SK-N-MC (cell line): ENCODE measurements around the gene CLMP.

Source experiments
- DNase-seq: peaks from one replicate; pipeline ENCODE4 v3.0.0-alpha.2; 2011; ENCODE audit warnings: low read depth, low spot score
- H3K27ac ChIP-seq: fragments of 200-600 bp; sonication (generic); 2 replicates; pipeline ENCODE4 v1.5.1; 2016; ENCODE audit warnings: mixed run types
- H3K36me3 ChIP-seq: fragments of 200-600 bp; sonication (generic); 2 replicates; pipeline ENCODE4 v1.6.1; 2017; ENCODE audit warnings: antibody characterized with exemption, low read length, mixed read lengths; ENCODE audit not compliant: insufficient read depth
- H3K4me3 ChIP-seq: fragments of 200-600 bp; sonication (generic); 2 replicates; pipeline ENCODE4 v1.5.1; 2016
- H3K9ac ChIP-seq: fragments of 200-600 bp; sonication (generic); 2 replicates; pipeline ENCODE4 v1.8.0; 2017; ENCODE audit warnings: mixed run types, mixed read lengths; ENCODE audit not compliant: insufficient read length
- H3K9me3 ChIP-seq: fragments of 200-600 bp; sonication (generic); 2 replicates; pipeline ENCODE4 v1.6.1; 2017; ENCODE audit warnings: low read depth, mild to moderate bottlenecking, antibody characterized with exemption, low read length, moderate library complexity, mixed read lengths
- EZH2 ChIP-seq: fragments of 200-600 bp; sonication (generic); IDR thresholded peaks from one replicate; pipeline ENCODE4 v1.6.1; 2017; ENCODE audit warnings: antibody characterized with exemption
- FOXP2 ChIP-seq: optimal IDR thresholded peaks from 2 replicates; pipeline ENCODE3; 2011; ENCODE audit warnings: mild to moderate bottlenecking, moderate library complexity; ENCODE audit not compliant: insufficient read depth; ENCODE audit errors: extremely low read length, control extremely low read depth
- POLR2AphosphoS5 ChIP-seq: IDR thresholded peaks from 2 replicates; pipeline ENCODE4 v1.6.1; 2012; ENCODE audit warnings: mild to moderate bottlenecking, low read depth, low read length, borderline replicate concordance

The CLMP gene

DNA sequence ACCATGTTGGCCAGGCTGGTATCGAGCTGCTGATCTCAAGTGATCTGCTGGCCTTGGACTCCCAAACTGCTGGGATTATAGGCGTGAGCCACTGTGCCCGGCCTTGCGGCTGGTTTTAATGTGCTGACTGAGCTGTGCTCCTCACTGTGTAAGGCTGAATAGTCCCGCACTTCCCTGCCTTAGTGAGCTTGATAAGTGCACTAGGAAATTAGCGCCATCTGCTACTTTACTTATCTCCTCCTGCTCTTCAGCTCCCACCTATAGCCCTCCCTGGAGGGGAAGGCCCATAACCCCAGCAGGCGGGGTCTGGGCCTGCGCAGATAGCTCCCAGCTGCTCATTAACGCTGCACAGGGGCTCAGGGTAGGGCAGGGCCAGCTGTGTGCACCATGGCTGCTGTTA lies 49.4 kb downstream of the CLMP start:
- Histone ChIP-seq H3K27ac (no peak overlapping the region), H3K9me3 (no peaks in the 10 kb centered on the region), H3K4me3 (no peak overlapping the region), H3K36me3 (peaks cover 27% of the 10 kb centered on the region), H3K9ac (no peak overlapping the region)
- DNase-seq, result no peak
- TF ChIP-seq EZH2 (no peak), FOXP2 (no peak), POLR2AphosphoS5 (no peak)

GRCh38 chr11:123145220-123145619 lies 49.8 kb downstream of the CLMP start:
- H3K36me3 ChIP-seq, result peaks cover 31% of the 10 kb centered on the region
- H3K9me3 ChIP-seq, result no peaks in the 10 kb centered on the region
- no peak overlapping the region for H3K27ac ChIP-seq
- no peak overlapping the region for H3K4me3 ChIP-seq
- TF ChIP-seq FOXP2 (no peak), POLR2AphosphoS5 (no peak), EZH2 (no peak)
- no peak for DNase-seq
- H3K9ac ChIP-seq, result no peak overlapping the region

- peak overlapping the region; percentile 19; the same call in 1 of the 2 replicates for H3K27ac ChIP-seq
- H3K36me3 ChIP-seq, result peaks cover 31% of the 10 kb centered on the region
- no peak for TF ChIP-seq POLR2AphosphoS5
- TF ChIP-seq EZH2, result no peak
- TF ChIP-seq FOXP2, result no peak
- no peak for DNase-seq
- H3K4me3 ChIP-seq, result no peak overlapping the region
- H3K9me3 ChIP-seq, result no peaks in the 10 kb centered on the region
- H3K9ac ChIP-seq, result no peak overlapping the region
Observed at GRCh38 chr11:123144707-123145106, 50.3 kb downstream of the CLMP start.

DNA sequence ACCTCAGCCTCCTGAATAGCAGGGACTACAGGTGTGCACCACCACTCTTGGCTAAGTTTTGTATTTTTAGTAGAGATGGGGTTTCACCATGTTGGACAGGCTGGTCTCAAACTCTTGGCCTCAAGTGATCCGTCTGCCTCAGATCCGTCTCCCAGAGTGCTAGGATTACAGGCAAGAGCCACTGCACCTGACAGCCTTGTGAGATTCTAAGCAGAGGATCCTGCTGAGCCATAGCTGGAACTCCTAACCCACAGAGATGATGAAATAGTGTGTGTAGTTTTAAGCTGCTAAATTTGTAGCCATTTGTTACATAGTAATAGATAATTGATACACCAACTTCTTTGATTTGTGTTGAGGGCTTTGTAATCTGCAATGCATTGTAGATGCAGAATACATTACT lies 51.1 kb downstream of the CLMP start:
- peaks cover 28% of the 10 kb centered on the region for H3K36me3 ChIP-seq
- H3K9ac ChIP-seq, result no peak overlapping the region
- H3K9me3 ChIP-seq, result no peaks in the 10 kb centered on the region
- H3K27ac ChIP-seq, result no peak overlapping the region
- no peak overlapping the region for H3K4me3 ChIP-seq
- no peak for DNase-seq
- TF ChIP-seq POLR2AphosphoS5 (no peak), FOXP2 (no peak), EZH2 (no peak)

GRCh38 chr11:123143476-123143875 lies 51.6 kb downstream of the CLMP start:
- Histone ChIP-seq H3K36me3 (peaks cover 26% of the 10 kb centered on the region), H3K9ac (no peak overlapping the region), H3K27ac (no peak overlapping the region), H3K4me3 (no peak overlapping the region), H3K9me3 (no peaks in the 10 kb centered on the region)
- TF ChIP-seq EZH2, result no peak
- TF ChIP-seq POLR2AphosphoS5, result no peak
- TF ChIP-seq FOXP2, result no peak
- DNase-seq, result no peak

DNA sequence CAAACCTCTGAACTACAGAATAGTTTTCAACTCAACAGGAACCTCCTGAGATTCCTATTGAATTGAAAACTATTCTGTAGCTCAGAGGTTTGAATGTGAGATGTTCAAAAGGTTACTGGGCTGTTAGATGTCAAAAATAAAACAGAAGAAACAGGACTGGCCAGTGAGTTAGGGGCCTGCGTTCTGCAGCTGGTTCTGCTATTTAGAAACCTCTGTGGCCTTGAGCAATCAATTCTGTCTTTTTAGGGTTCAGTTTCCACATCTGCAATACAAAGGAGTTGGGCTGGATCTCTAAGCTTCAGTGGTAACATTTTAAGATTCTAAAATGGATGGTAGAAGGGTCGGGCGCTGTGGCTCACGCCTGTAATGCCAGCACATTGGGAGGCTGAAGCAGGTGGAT lies 55.8 kb downstream of the CLMP start:
- no peak overlapping the region for H3K4me3 ChIP-seq
- no peaks in the 10 kb centered on the region for H3K9me3 ChIP-seq
- H3K36me3 ChIP-seq, result peaks cover 15% of the 10 kb centered on the region
- no peak overlapping the region for H3K9ac ChIP-seq
- DNase-seq, result no peak
- H3K27ac ChIP-seq, result peak overlapping the region; percentile 100
- no peak for TF ChIP-seq EZH2

DNA sequence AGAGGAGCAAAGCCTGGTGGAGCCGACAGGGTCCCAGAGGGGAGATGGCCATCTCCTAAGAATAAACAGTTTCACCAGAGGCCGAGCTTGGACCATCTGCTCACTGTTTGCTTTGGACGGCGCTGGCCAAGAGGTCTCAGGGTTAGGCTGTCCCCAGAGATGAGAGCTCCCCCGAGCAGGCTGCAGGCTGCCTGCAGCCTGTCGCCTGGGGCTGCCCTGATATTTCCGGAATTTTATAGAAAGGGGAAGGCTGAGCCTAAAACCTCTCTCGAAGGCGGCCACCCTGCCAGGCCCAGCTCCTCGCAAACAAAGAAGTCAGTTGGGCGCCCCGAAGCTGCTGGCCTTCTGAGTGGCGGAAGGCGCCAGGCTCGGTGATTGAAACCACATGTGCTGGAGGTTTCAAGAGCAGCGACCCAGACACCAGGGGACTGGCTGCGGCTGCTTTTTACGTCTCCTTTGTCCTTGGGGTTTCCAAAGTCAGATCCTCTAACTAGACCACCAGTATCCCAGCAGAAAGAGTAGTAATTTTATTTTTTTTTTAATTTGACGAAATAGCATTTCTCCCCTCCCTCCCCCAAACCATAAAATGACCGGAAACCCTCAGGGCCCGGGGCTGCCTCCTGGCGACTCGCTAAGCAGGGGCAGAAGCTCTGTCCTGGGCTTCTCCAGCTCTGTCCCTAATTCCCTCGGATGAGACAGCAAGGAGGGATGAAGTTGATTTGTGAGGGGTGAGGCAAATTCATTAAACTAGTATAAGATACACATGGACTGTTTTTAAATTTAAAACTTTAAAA lies 57.4 kb downstream of the CLMP start:
- Histone ChIP-seq H3K9ac (peak overlapping the region; percentile 84), H3K4me3 (peak overlapping the region; percentile 71), H3K27ac (peak overlapping the region; percentile 100), H3K9me3 (no peaks in the 10 kb centered on the region), H3K36me3 (peaks cover 10% of the 10 kb centered on the region)
- TF ChIP-seq POLR2AphosphoS5 (peak; percentile 66), EZH2 (no peak), FOXP2 (no peak)
- no peak for DNase-seq

DNA sequence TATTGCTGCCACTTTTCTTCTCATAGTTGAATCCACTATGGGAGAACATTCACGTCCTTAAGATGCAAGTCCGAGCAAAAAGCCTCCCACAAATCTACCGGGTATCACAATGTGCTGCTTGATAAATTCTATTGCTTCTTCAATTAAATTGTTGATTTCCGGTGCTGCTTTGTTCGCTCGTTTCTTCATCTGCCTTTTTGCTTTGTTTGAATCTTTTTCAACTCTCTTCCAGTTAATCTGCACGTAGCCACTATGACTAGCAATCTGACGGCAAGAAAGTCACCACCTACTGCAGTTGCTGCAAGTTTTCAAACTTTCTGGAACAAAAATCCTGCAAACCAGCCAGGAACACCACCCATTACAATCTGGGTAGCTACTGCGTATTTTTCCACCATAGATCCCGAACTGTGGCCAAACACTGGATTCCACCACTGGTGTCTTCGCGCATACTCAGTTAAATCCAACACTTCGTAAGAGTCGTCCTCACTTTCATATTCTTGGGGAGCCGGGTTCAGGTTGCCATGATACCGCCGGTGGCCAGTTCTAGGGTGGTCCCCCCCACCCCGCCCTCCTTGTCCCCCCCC lies 59.1 kb downstream of the CLMP start:
- peak; percentile 60 for DNase-seq
- Histone ChIP-seq H3K9ac (peak overlapping the region; percentile 41), H3K36me3 (peaks cover 10% of the 10 kb centered on the region), H3K4me3 (peak overlapping the region; percentile 56), H3K9me3 (no peaks in the 10 kb centered on the region), H3K27ac (peak overlapping the region; percentile 98)
- no peak for TF ChIP-seq FOXP2
- TF ChIP-seq EZH2, result no peak
- no peak for TF ChIP-seq POLR2AphosphoS5
